Osteoblast (primary cell): ENCODE results near the gene DBX2. TPM values are rescaled to one million over a fixed set of nuclear protein-coding genes. Genes with fewer than 3 reads are reported as not detected.

Experiments
- DNase-seq: peaks from one replicate; pipeline ENCODE4 v3.0.0; 2011; ENCODE audit warnings: low spot score, mixed read lengths; ENCODE audit not compliant: insufficient read length; ENCODE audit errors: missing footprints
- H2AFZ ChIP-seq: 2 replicates; pipeline ENCODE4 v1.6.0; 2011; ENCODE audit warnings: mild to moderate bottlenecking, low read length
- H3K27ac ChIP-seq: 2 replicates; pipeline ENCODE4 v1.5.1; 2011; ENCODE audit warnings: mild to moderate bottlenecking, low read depth, low read length, moderate library complexity
- H3K27me3 ChIP-seq: 2 replicates; pipeline ENCODE4 v1.6.0; 2012; ENCODE audit warnings: mild to moderate bottlenecking, control low read depth, inconsistent platforms, low read length, moderate library complexity; ENCODE audit not compliant: insufficient read depth
- H3K36me3 ChIP-seq: 2 replicates; pipeline ENCODE4 v1.5.1; 2011; ENCODE audit warnings: mild to moderate bottlenecking, low read length, control low read depth, moderate library complexity; ENCODE audit not compliant: insufficient read depth
- H3K4me1 ChIP-seq: 2 replicates; pipeline ENCODE4 v1.5.1; 2011; ENCODE audit warnings: mild to moderate bottlenecking, low read length, control low read depth, moderate library complexity; ENCODE audit not compliant: insufficient read depth
- H3K4me2 ChIP-seq: 2 replicates; pipeline ENCODE4 v1.6.0; 2011; ENCODE audit warnings: mild to moderate bottlenecking, low read length; ENCODE audit not compliant: insufficient read depth
- H3K4me3 ChIP-seq: fragments of 200-600 bp; sonication (generic); 3 replicates; pipeline ENCODE4 v1.5.1; 2012; ENCODE audit warnings: mild to moderate bottlenecking, low read length, inconsistent platforms; ENCODE audit not compliant: insufficient read depth
- H3K79me2 ChIP-seq: 2 replicates; pipeline ENCODE4 v1.6.0; 2012; ENCODE audit warnings: mild to moderate bottlenecking, low read length, control low read depth, inconsistent platforms; ENCODE audit not compliant: insufficient read depth
- H3K9me3 ChIP-seq: 2 replicates; pipeline ENCODE4 v1.5.1; 2011; ENCODE audit warnings: low read depth, low read length, control low read depth
- H4K20me1 ChIP-seq: 2 replicates; pipeline ENCODE4 v1.6.0; 2012; ENCODE audit warnings: mild to moderate bottlenecking, low read length, control low read depth; ENCODE audit not compliant: insufficient read depth
- CTCF ChIP-seq: IDR thresholded peaks from 2 replicates; pipeline ENCODE4 v1.5.1; 2011; ENCODE audit warnings: mild to moderate bottlenecking, low read depth, low read length, moderate library complexity; ENCODE audit errors: extremely low read depth
- total RNA-seq: library from RNA; depleted of rRNA; stranded (reverse); fragments of >200 nt; gene quantifications from 2 replicates; pipeline ENCODE4 v1.2.3, GENCODE V29; 2012

DBX2 gene
- total RNA-seq, 1 donor, result not detected

- H3K27me3 ChIP-seq, result no peaks in the 10 kb centered on the region
- no peak overlapping the region for H3K4me2 ChIP-seq
- H3K4me1 ChIP-seq, result no peaks in the 10 kb centered on the region
- no peak overlapping the region for H3K27ac ChIP-seq
- H3K36me3 ChIP-seq, result no peaks in the 10 kb centered on the region
- H3K9me3 ChIP-seq, result no peaks in the 10 kb centered on the region
- no peaks in the 10 kb centered on the region for H4K20me1 ChIP-seq
- TF ChIP-seq CTCF, result no peak
- no peak overlapping the region for H2AFZ ChIP-seq
- DNase-seq, result no peak
- no peak overlapping the region for H3K4me3 ChIP-seq
- no peaks in the 10 kb centered on the region for H3K79me2 ChIP-seq
Observed at GRCh38 chr12:45039757-45040156, 11.1 kb downstream of the DBX2 start.

DNA sequence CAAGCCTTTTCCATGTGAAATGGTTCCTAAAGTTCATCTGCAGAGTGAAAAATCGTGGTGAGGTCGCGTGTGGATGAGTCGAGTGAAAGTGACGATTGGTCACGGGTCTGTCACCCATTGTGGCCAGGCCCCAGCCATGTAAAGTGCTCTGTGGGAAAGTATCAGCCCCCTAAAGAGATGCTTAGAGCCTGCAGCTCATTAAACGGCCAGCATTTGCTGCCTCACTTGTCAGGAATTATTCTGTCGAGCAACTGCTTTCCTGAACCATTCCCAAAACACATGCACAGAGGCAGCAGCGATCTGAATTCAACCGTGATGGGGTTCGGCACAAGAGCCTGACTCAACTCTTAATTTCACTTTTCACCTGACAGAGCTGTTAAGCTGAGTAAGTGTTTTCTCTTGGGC, 16.0 kb downstream of the DBX2 start:
- no peak overlapping the region for H2AFZ ChIP-seq
- H4K20me1 ChIP-seq, result no peaks in the 10 kb centered on the region
- H3K27ac ChIP-seq, result no peak overlapping the region
- H3K4me2 ChIP-seq, result peak overlapping the region; percentile 14
- no peak for TF ChIP-seq CTCF
- no peak for DNase-seq
- H3K4me3 ChIP-seq, result no peak overlapping the region
- no peaks in the 10 kb centered on the region for H3K4me1 ChIP-seq
- no peaks in the 10 kb centered on the region for H3K9me3 ChIP-seq
- H3K36me3 ChIP-seq, result no peaks in the 10 kb centered on the region
- no peaks in the 10 kb centered on the region for H3K79me2 ChIP-seq
- no peaks in the 10 kb centered on the region for H3K27me3 ChIP-seq

DNA sequence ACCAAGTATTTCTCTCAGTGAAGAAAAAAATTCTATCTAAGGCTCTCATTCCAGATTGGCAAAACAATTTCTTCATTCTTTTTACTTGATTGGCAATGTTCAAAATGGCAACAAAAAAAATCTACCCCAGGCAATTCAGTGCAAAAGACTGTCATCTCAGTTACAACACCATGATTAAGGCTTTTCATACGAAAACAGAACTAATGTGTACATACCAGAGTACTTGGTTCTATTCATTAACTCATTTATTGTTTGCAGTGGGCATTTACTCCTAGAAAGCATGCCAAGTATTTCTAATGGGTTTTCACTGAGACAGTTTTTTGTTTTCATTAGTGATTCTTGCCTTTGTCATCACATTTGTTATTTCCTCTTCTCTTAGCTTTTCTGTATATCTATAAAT, 33.0 kb downstream of the DBX2 start:
- Histone ChIP-seq H4K20me1 (no peaks in the 10 kb centered on the region), H3K27ac (no peak overlapping the region), H3K4me3 (no peak overlapping the region), H3K9me3 (no peaks in the 10 kb centered on the region), H3K36me3 (no peaks in the 10 kb centered on the region), H3K4me2 (no peak overlapping the region), H2AFZ (no peak overlapping the region), H3K79me2 (no peaks in the 10 kb centered on the region), H3K4me1 (no peaks in the 10 kb centered on the region), H3K27me3 (no peaks in the 10 kb centered on the region)
- no peak for DNase-seq
- no peak for TF ChIP-seq CTCF

- Histone ChIP-seq H3K36me3 (no peaks in the 10 kb centered on the region), H3K4me2 (no peak overlapping the region), H3K4me3 (no peak overlapping the region), H3K27ac (no peak overlapping the region), H2AFZ (no peak overlapping the region), H3K4me1 (no peaks in the 10 kb centered on the region), H3K27me3 (no peaks in the 10 kb centered on the region), H4K20me1 (no peaks in the 10 kb centered on the region), H3K9me3 (no peaks in the 10 kb centered on the region), H3K79me2 (no peaks in the 10 kb centered on the region)
- TF ChIP-seq CTCF, result no peak
- DNase-seq, result no peak
Observed at GRCh38 chr12:45014396-45014795, 36.5 kb downstream of the DBX2 start.
